B cell (primary cell): ENCODE results near the gene RAB5A.

Experiments
- CTCF ChIP-seq: fragments of 200-600 bp; IDR thresholded peaks from one replicate; pipeline ENCODE4 v1.8.0; 2022; ENCODE audit warnings: antibody characterized with exemption, mild to moderate bottlenecking
- EZH2 ChIP-seq: IDR thresholded peaks from 2 replicates; pipeline ENCODE4 v1.6.1; 2012; ENCODE audit warnings: borderline replicate concordance, low read depth, mild to moderate bottlenecking, moderate library complexity, low read length; ENCODE audit not compliant: insufficient read depth, poor library complexity, severe bottlenecking

- no peak for TF ChIP-seq CTCF
- no peak for TF ChIP-seq EZH2
Observed at GRCh38 chr3:19938295-19938627, 8.6 kb upstream of the RAB5A start.
